D341Med (cell line): Measurements from ENCODE around the gene CLEC3B.
"Not testable (repeated sequence)": the region's sequence is repeated elsewhere in the genome, so short reads cannot be mapped to it uniquely, and the experiment has no call there.

Source experiments
- DNase-seq: peaks from one replicate; pipeline ENCODE4 v3.0.0; 2012; ENCODE audit warnings: low spot score

CLEC3B gene

GRCh38 chr3:45026038-45026437 lies at the start of gene CLEC3B:
Gene CLEC3B, plus strand, starts transcription at chr3:45026303. Its CDS starts 60 bp downstream, at chr3:45026363.
- no peak for DNase-seq

- DNase-seq = no peak
Observed at GRCh38 chr3:44981220-44981619, 44.9 kb upstream of the CLEC3B start.

GRCh38 chr3:44981751-44982150 lies 44.4 kb upstream of the CLEC3B start:
- DNase-seq = no peak

- DNase-seq = no peak
Observed at GRCh38 chr3:44982817-44983216, 43.3 kb upstream of the CLEC3B start.

- no peak for DNase-seq
Observed at GRCh38 chr3:44983484-44983941, 42.6 kb upstream of the CLEC3B start.

GRCh38 chr3:44984335-44984734 lies 41.8 kb upstream of the CLEC3B start:
- DNase-seq = no peak

GRCh38 chr3:44986330-44986729 lies 39.8 kb upstream of the CLEC3B start:
- not testable (repeated sequence) for DNase-seq

- no peak for DNase-seq
Observed at GRCh38 chr3:44987332-44987731, 38.8 kb upstream of the CLEC3B start.

GRCh38 chr3:44988073-44988472 lies 38.0 kb upstream of the CLEC3B start:
- no peak for DNase-seq

GRCh38 chr3:44989141-44989540 lies 37.0 kb upstream of the CLEC3B start:
- no peak for DNase-seq

- no peak for DNase-seq
Observed at GRCh38 chr3:44989636-44990373, 36.3 kb upstream of the CLEC3B start.

- no peak for DNase-seq
Observed at GRCh38 chr3:44991326-44991725, 34.8 kb upstream of the CLEC3B start.

GRCh38 chr3:44992555-44993470 lies 33.3 kb upstream of the CLEC3B start:
- DNase-seq = peak; percentile 57

GRCh38 chr3:44993471-44994205 lies 32.5 kb upstream of the CLEC3B start:
- no peak for DNase-seq

GRCh38 chr3:44995142-44995770 lies 30.8 kb upstream of the CLEC3B start:
- peak; percentile 67 for DNase-seq

- no peak for DNase-seq
Observed at GRCh38 chr3:44996556-44996969, 29.5 kb upstream of the CLEC3B start.

- DNase-seq = no peak
Observed at GRCh38 chr3:44999782-45000181, 26.3 kb upstream of the CLEC3B start.

- no peak for DNase-seq
Observed at GRCh38 chr3:45000823-45001222, 25.3 kb upstream of the CLEC3B start.

GRCh38 chr3:45001738-45002137 lies 24.4 kb upstream of the CLEC3B start:
- no peak for DNase-seq

- DNase-seq = no peak
Observed at GRCh38 chr3:45002139-45002660, 23.9 kb upstream of the CLEC3B start.

- no peak for DNase-seq
Observed at GRCh38 chr3:45002720-45003119, 23.4 kb upstream of the CLEC3B start.

GRCh38 chr3:45003406-45003805 lies 22.7 kb upstream of the CLEC3B start:
- no peak for DNase-seq
